Measurements from ENCODE around the gene ATAD5. TPM values are rescaled to one million over a fixed set of nuclear protein-coding genes. Genes with fewer than 3 reads are reported as not detected.
A peak's percentile ranks its signal among the peaks of the same experiment; 100 is the strongest.

ATAD5 gene
- total and polyA plus RNA-seq, 2 of the 13 experiments (the other 11 are each of a cell fraction or from before 2014, with no cell fraction given) = 1.8 to 10.7 TPM

DNA sequence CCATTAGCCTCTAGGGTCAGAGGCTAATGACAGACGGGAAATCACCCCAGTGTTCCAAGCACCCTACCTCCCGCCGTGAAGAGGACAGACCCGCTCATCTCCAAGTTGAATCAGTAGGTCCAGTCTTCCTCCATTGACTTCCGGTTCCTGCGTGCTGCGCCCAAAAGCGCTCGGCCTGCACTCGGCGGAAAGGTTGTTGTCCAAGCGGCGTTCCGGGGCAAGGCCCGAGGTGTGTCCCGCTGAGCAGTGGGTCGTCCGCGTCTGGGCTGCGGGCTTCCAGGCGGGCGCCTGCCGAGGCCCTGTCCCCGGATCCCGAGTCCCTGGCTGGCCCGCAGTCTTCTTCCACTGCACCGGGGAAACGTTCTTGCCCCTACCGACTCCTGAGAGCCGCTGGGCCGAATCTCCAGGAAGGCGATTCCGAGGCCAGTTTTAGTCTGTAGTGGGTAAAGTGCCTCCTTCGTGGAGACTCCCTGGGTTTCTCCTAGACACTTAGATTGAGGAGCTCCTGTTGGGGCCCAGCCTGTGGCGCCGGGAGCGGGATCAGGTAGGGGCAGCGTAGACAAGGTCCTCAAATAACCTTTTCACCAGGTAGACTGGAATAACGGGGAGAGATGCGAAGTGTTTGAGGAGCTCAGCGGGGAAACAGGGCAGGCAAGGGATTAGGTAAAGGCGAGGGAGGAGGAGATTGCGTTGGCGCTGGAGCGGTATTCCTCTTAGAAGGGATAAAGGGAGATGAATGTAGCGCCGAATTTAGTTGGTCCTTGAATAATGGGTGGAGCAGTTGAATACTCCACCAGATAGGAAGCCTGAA lies 74.5 kb downstream of the ATAD5 start, which contains the start of gene TEFM (continued):
- TF ChIP-seq HMGXB3 (CRISPR knock-in tag; IDR thresholded peaks at IDR 0.05; ENCODE audit: borderline replicate concordance) (peak; percentile 88), ZNF260 (CRISPR knock-in tag; IDR thresholded peaks at IDR 0.05; ENCODE audit: borderline replicate concordance, low read depth) (no peak), RBFOX2 (IDR thresholded peaks at IDR 0.05; ENCODE audit: low read depth, low read length) (peak; percentile 91), TMF1 (CRISPR knock-in tag; IDR thresholded peaks at IDR 0.05; ENCODE audit: low read depth) (no peak), ZNF749 (CRISPR knock-in tag; IDR thresholded peaks at IDR 0.05; ENCODE audit: borderline replicate concordance) (peak; percentile 89; the same call in 1 of the 2 replicates), ZNF598 (CRISPR knock-in tag; IDR thresholded peaks at IDR 0.05; ENCODE audit: borderline replicate concordance) (0 out of 2 replicates have a peak, but pooled peaks have one; percentile 52), ZNF709 (CRISPR knock-in tag; IDR thresholded peaks at IDR 0.05) (peak; percentile 90), CENPBD1 (CRISPR knock-in tag; IDR thresholded peaks at IDR 0.05; ENCODE audit: borderline replicate concordance, low read depth) (no peak), TGIF2 (CRISPR knock-in tag; IDR thresholded peaks at IDR 0.05) (peak; percentile 93), THAP11 (CRISPR knock-in tag; IDR thresholded peaks at IDR 0.05) (peak; percentile 95), DMTF1 (CRISPR knock-in tag; IDR thresholded peaks at IDR 0.05) (0 out of 2 replicates have a peak, but pooled peaks have one; percentile 37), ZFP90 (CRISPR knock-in tag; IDR thresholded peaks at IDR 0.05; ENCODE audit: borderline replicate concordance) (peak; percentile 91; the same call in 1 of the 2 replicates), CHD2 (IDR thresholded peaks at IDR 0.05; ENCODE audit: low read depth, low read length) (no peak), GZF1 (CRISPR knock-in tag; IDR thresholded peaks at IDR 0.05) (peak; percentile 87; the same call in 1 of the 2 replicates), KDM4B (CRISPR knock-in tag; IDR thresholded peaks at IDR 0.05) (peak; percentile 91), KLF11 (CRISPR knock-in tag; IDR thresholded peaks at IDR 0.05) (0 out of 2 replicates have a peak, but pooled peaks have one; percentile 85), ZNF567 (CRISPR knock-in tag; IDR thresholded peaks at IDR 0.05; ENCODE audit: borderline replicate concordance) (0 out of 2 replicates have a peak, but pooled peaks have one; percentile 3), TBL1XR1 (IDR thresholded peaks at IDR 0.05; ENCODE audit: borderline replicate concordance, low read length, partially characterized antibody) (no peak)
- TF ChIP-seq, protein P1, sequence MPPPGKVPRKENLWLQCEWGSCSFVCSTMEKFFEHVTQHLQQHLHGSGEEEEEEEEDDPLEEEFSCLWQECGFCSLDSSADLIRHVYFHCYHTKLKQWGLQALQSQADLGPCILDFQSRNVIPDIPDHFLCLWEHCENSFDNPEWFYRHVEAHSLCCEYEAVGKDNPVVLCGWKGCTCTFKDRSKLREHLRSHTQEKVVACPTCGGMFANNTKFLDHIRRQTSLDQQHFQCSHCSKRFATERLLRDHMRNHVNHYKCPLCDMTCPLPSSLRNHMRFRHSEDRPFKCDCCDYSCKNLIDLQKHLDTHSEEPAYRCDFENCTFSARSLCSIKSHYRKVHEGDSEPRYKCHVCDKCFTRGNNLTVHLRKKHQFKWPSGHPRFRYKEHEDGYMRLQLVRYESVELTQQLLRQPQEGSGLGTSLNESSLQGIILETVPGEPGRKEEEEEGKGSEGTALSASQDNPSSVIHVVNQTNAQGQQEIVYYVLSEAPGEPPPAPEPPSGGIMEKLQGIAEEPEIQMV (CRISPR knock-in tag; IDR thresholded peaks at IDR 0.05; ENCODE audit: low read depth) = peak; percentile 93

Data from HepG2 (cell line).